GM18519 (cell line): ENCODE measurements around the gene OBSCN.

Experiments used
- ATAC-seq: cut with Tn5 transposase; IDR thresholded peaks from one replicate; pipeline ENCODE4 v1.9.1; 2021; ENCODE audit warnings: mild to moderate bottlenecking, moderate library complexity; ENCODE audit not compliant: unreplicated experiment, low FRiP score

The OBSCN gene

GRCh38 chr1:228335406-228336307 lies 127.8 kb downstream of the OBSCN start:
- ATAC-seq = no peak

- no peak for ATAC-seq
Measured at GRCh38 chr1:228336308-228337030, 128.6 kb downstream of the OBSCN start.

GRCh38 chr1:228337031-228337564 lies 129.3 kb downstream of the OBSCN start:
- no peak for ATAC-seq

GRCh38 chr1:228337711-228338520 lies 130.1 kb downstream of the OBSCN start:
- ATAC-seq = no peak

GRCh38 chr1:228338521-228339051 lies 130.7 kb downstream of the OBSCN start:
- ATAC-seq = no peak

GRCh38 chr1:228339059-228339704 lies 131.3 kb downstream of the OBSCN start:
- ATAC-seq = no peak

GRCh38 chr1:228339766-228340685 lies 132.2 kb downstream of the OBSCN start:
- ATAC-seq = no peak

GRCh38 chr1:228340686-228341449 lies 133.0 kb downstream of the OBSCN start:
- no peak for ATAC-seq

GRCh38 chr1:228341450-228341813 lies 133.6 kb downstream of the OBSCN start:
- ATAC-seq = no peak

GRCh38 chr1:228341814-228342626 lies 134.2 kb downstream of the OBSCN start:
- no peak for ATAC-seq

- ATAC-seq = no peak
Measured at GRCh38 chr1:228342627-228343190, 134.9 kb downstream of the OBSCN start.

GRCh38 chr1:228343191-228343661 lies 135.4 kb downstream of the OBSCN start:
- no peak for ATAC-seq

GRCh38 chr1:228344631-228345072 lies 136.8 kb downstream of the OBSCN start:
- ATAC-seq = no peak

- no peak for ATAC-seq
Measured at GRCh38 chr1:228345201-228345930, 137.5 kb downstream of the OBSCN start.

- ATAC-seq = no peak
Measured at GRCh38 chr1:228346731-228347130, 138.9 kb downstream of the OBSCN start.

- ATAC-seq = no peak
Measured at GRCh38 chr1:228347181-228347580, 139.3 kb downstream of the OBSCN start.
